ENCODE data around the gene CDRT15.

CDRT15 gene

GRCh38 chr17:14211801-14212200 lies 24.9 kb downstream of the CDRT15 start:
- Histone ChIP-seq H3K27ac (replicated peaks; ENCODE audit: low read length) (no peak overlapping the region), H2BK15ac (ENCODE audit: low read length) (no peak overlapping the region), H2BK120ac (ENCODE audit: low read depth, low read length) (no peak overlapping the region), H3K36me3 (replicated peaks in 1 of 2; ENCODE audit: control insufficient read depth in 2 of 2, insufficient read depth in 2 of 2, low read length in 2 of 2) (peaks cover 5 to 24% of the 10 kb centered on the region in 2 donors), H3K4ac (ENCODE audit: low read length) (no peak overlapping the region), H3K18ac (ENCODE audit: low read length) (no peak overlapping the region), H2AK5ac (ENCODE audit: low read depth, low read length) (no peak overlapping the region), H4K8ac (ENCODE audit: low read depth, low read length) (no peak overlapping the region), H4K91ac (ENCODE audit: low read depth, low read length, poor library complexity) (no peak overlapping the region), H3K9ac (ENCODE audit: low read depth, low read length, poor library complexity) (no peak overlapping the region), H3K27me3 (ENCODE audit: control insufficient read depth in 3 of 3, insufficient read depth in 3 of 3, low read depth in 1 of 3, low read length in 3 of 3) (no peaks in the 10 kb centered on the region), H3K79me1 (ENCODE audit: low read depth, low read length) (no peaks in the 10 kb centered on the region), H2BK12ac (ENCODE audit: low read length) (no peak overlapping the region), H3K4me1 (ENCODE audit: control insufficient read depth in 2 of 2, insufficient read depth in 1 of 2, low read depth in 1 of 2, low read length in 2 of 2) (no peaks in the 10 kb centered on the region), H2BK5ac (ENCODE audit: low read length) (no peak overlapping the region), H2AFZ (ENCODE audit: low read length) (no peak overlapping the region), H3K4me2 (ENCODE audit: insufficient read depth, low read length, poor library complexity, severe bottlenecking) (no peak overlapping the region), H3K14ac (ENCODE audit: low read length) (no peak overlapping the region), H3K23ac (ENCODE audit: low read depth, low read length, poor library complexity) (no peak overlapping the region), H3K4me3 (ENCODE audit: low read length in 2 of 2) (no peak overlapping the region), H3K9me3 (replicated peaks in 1 of 2; ENCODE audit: control insufficient read depth in 2 of 2, insufficient read depth in 1 of 2, low read depth in 1 of 2, low read length in 2 of 2) (peaks cover 7 to 8% of the 10 kb centered on the region in 2 donors)
- WGBS, 2 donors (ENCODE audit: extremely low coverage in 2 of 2, insufficient read length in 2 of 2, insufficient replicate concordance in 1 of 2), result no CpG with 5 or more reads among the region's 17 CpGs
- DNase-seq (ENCODE audit: low spot score), result no peak

GRCh38 chr17:14211246-14211645 lies 25.4 kb downstream of the CDRT15 start:
- no peak overlapping the region for H2BK12ac ChIP-seq (ENCODE audit: low read length)
- H3K9me3 ChIP-seq (replicated peaks in 1 of 2; ENCODE audit: control insufficient read depth in 2 of 2, insufficient read depth in 1 of 2, low read depth in 1 of 2, low read length in 2 of 2), result peaks cover 7 to 8% of the 10 kb centered on the region in 2 donors
- H3K9ac ChIP-seq (ENCODE audit: low read depth, low read length, poor library complexity), result no peak overlapping the region
- no CpG with 5 or more reads among the region's 4 CpGs for WGBS, 2 donors (ENCODE audit: extremely low coverage in 2 of 2, insufficient read length in 2 of 2, insufficient replicate concordance in 1 of 2)
- no peak overlapping the region for H3K14ac ChIP-seq (ENCODE audit: low read length)
- H3K23ac ChIP-seq (ENCODE audit: low read depth, low read length, poor library complexity), result no peak overlapping the region
- peaks cover 6 to 25% of the 10 kb centered on the region in 2 donors for H3K36me3 ChIP-seq (replicated peaks in 1 of 2; ENCODE audit: control insufficient read depth in 2 of 2, insufficient read depth in 2 of 2, low read length in 2 of 2)
- no peak overlapping the region for H3K27ac ChIP-seq (replicated peaks; ENCODE audit: low read length)
- no peaks in the 10 kb centered on the region for H3K4me1 ChIP-seq (ENCODE audit: control insufficient read depth in 2 of 2, insufficient read depth in 1 of 2, low read depth in 1 of 2, low read length in 2 of 2)
- no peak overlapping the region for H2BK120ac ChIP-seq (ENCODE audit: low read depth, low read length)
- no peak overlapping the region for H2AFZ ChIP-seq (ENCODE audit: low read length)
- no peak overlapping the region for H3K4me2 ChIP-seq (ENCODE audit: insufficient read depth, low read length, poor library complexity, severe bottlenecking)
- no peak overlapping the region for H2BK15ac ChIP-seq (ENCODE audit: low read length)
- no peak overlapping the region for H2AK5ac ChIP-seq (ENCODE audit: low read depth, low read length)
- no peak overlapping the region for H3K18ac ChIP-seq (ENCODE audit: low read length)
- no peak overlapping the region for H4K91ac ChIP-seq (ENCODE audit: low read depth, low read length, poor library complexity)
- H3K4ac ChIP-seq (ENCODE audit: low read length), result no peak overlapping the region
- H3K79me1 ChIP-seq (ENCODE audit: low read depth, low read length), result no peaks in the 10 kb centered on the region
- no peak overlapping the region for H3K4me3 ChIP-seq (ENCODE audit: low read length in 2 of 2)
- H2BK5ac ChIP-seq (ENCODE audit: low read length), result no peak overlapping the region
- DNase-seq (ENCODE audit: low spot score), result no peak
- H4K8ac ChIP-seq (ENCODE audit: low read depth, low read length), result no peak overlapping the region
- no peaks in the 10 kb centered on the region for H3K27me3 ChIP-seq (ENCODE audit: control insufficient read depth in 3 of 3, insufficient read depth in 3 of 3, low read depth in 1 of 3, low read length in 3 of 3)

GRCh38 chr17:14209215-14209614 lies 27.4 kb downstream of the CDRT15 start:
- H3K36me3 ChIP-seq (replicated peaks in 1 of 2; ENCODE audit: control insufficient read depth in 2 of 2, insufficient read depth in 2 of 2, low read length in 2 of 2), result peaks cover 6 to 25% of the 10 kb centered on the region in 2 donors
- no peak overlapping the region for H3K4ac ChIP-seq (ENCODE audit: low read length)
- H3K14ac ChIP-seq (ENCODE audit: low read length), result no peak overlapping the region
- no peak for DNase-seq (ENCODE audit: low spot score)
- no peak overlapping the region for H2BK120ac ChIP-seq (ENCODE audit: low read depth, low read length)
- H3K9ac ChIP-seq (ENCODE audit: low read depth, low read length, poor library complexity), result no peak overlapping the region
- H2BK12ac ChIP-seq (ENCODE audit: low read length), result no peak overlapping the region
- H3K27me3 ChIP-seq (ENCODE audit: control insufficient read depth in 3 of 3, insufficient read depth in 3 of 3, low read depth in 1 of 3, low read length in 3 of 3), result no peaks in the 10 kb centered on the region
- no CpG with 5 or more reads among the region's 3 CpGs for WGBS, 2 donors (ENCODE audit: extremely low coverage in 2 of 2, insufficient read length in 2 of 2, insufficient replicate concordance in 1 of 2)
- H3K4me3 ChIP-seq (ENCODE audit: low read length in 2 of 2), result no peak overlapping the region
- H2AK5ac ChIP-seq (ENCODE audit: low read depth, low read length), result no peak overlapping the region
- H2BK5ac ChIP-seq (ENCODE audit: low read length), result no peak overlapping the region
- no peaks in the 10 kb centered on the region for H3K4me1 ChIP-seq (ENCODE audit: control insufficient read depth in 2 of 2, insufficient read depth in 1 of 2, low read depth in 1 of 2, low read length in 2 of 2)
- no peak overlapping the region for H2AFZ ChIP-seq (ENCODE audit: low read length)
- no peaks in the 10 kb centered on the region for H3K79me1 ChIP-seq (ENCODE audit: low read depth, low read length)
- H3K27ac ChIP-seq (replicated peaks; ENCODE audit: low read length), result no peak overlapping the region
- H4K8ac ChIP-seq (ENCODE audit: low read depth, low read length), result no peak overlapping the region
- H3K9me3 ChIP-seq (replicated peaks in 1 of 2; ENCODE audit: control insufficient read depth in 2 of 2, insufficient read depth in 1 of 2, low read depth in 1 of 2, low read length in 2 of 2), result peaks cover 7 to 8% of the 10 kb centered on the region in 2 donors
- H3K18ac ChIP-seq (ENCODE audit: low read length), result no peak overlapping the region
- no peak overlapping the region for H2BK15ac ChIP-seq (ENCODE audit: low read length)
- no peak overlapping the region for H3K23ac ChIP-seq (ENCODE audit: low read depth, low read length, poor library complexity)
- H4K91ac ChIP-seq (ENCODE audit: low read depth, low read length, poor library complexity), result no peak overlapping the region
- H3K4me2 ChIP-seq (ENCODE audit: insufficient read depth, low read length, poor library complexity, severe bottlenecking), result no peak overlapping the region

GRCh38 chr17:14207791-14208190 lies 28.9 kb downstream of the CDRT15 start:
- H3K27ac ChIP-seq (replicated peaks; ENCODE audit: low read length), result no peak overlapping the region
- H3K23ac ChIP-seq (ENCODE audit: low read depth, low read length, poor library complexity), result no peak overlapping the region
- H3K9me3 ChIP-seq (replicated peaks in 1 of 2; ENCODE audit: control insufficient read depth in 2 of 2, insufficient read depth in 1 of 2, low read depth in 1 of 2, low read length in 2 of 2), result peaks cover 7 to 8% of the 10 kb centered on the region in 2 donors
- H3K18ac ChIP-seq (ENCODE audit: low read length), result no peak overlapping the region
- H3K9ac ChIP-seq (ENCODE audit: low read depth, low read length, poor library complexity), result no peak overlapping the region
- H2BK12ac ChIP-seq (ENCODE audit: low read length), result no peak overlapping the region
- H2AFZ ChIP-seq (ENCODE audit: low read length), result no peak overlapping the region
- H3K14ac ChIP-seq (ENCODE audit: low read length), result no peak overlapping the region
- H3K4ac ChIP-seq (ENCODE audit: low read length), result no peak overlapping the region
- no peak overlapping the region for H2BK5ac ChIP-seq (ENCODE audit: low read length)
- no peaks in the 10 kb centered on the region for H3K27me3 ChIP-seq (ENCODE audit: control insufficient read depth in 3 of 3, insufficient read depth in 3 of 3, low read depth in 1 of 3, low read length in 3 of 3)
- no peak overlapping the region for H2BK15ac ChIP-seq (ENCODE audit: low read length)
- no peaks in the 10 kb centered on the region for H3K4me1 ChIP-seq (ENCODE audit: control insufficient read depth in 2 of 2, insufficient read depth in 1 of 2, low read depth in 1 of 2, low read length in 2 of 2)
- H3K36me3 ChIP-seq (replicated peaks in 1 of 2; ENCODE audit: control insufficient read depth in 2 of 2, insufficient read depth in 2 of 2, low read length in 2 of 2), result peaks cover 6 to 28% of the 10 kb centered on the region in 2 donors
- no peak overlapping the region for H3K4me3 ChIP-seq (ENCODE audit: low read length in 2 of 2)
- H3K79me1 ChIP-seq (ENCODE audit: low read depth, low read length), result no peaks in the 10 kb centered on the region
- no peak overlapping the region for H4K91ac ChIP-seq (ENCODE audit: low read depth, low read length, poor library complexity)
- DNase-seq (ENCODE audit: low spot score), result no peak
- H3K4me2 ChIP-seq (ENCODE audit: insufficient read depth, low read length, poor library complexity, severe bottlenecking), result no peak overlapping the region
- no peak overlapping the region for H4K8ac ChIP-seq (ENCODE audit: low read depth, low read length)
- H2AK5ac ChIP-seq (ENCODE audit: low read depth, low read length), result no peak overlapping the region
- no peak overlapping the region for H2BK120ac ChIP-seq (ENCODE audit: low read depth, low read length)
- WGBS, 2 donors (ENCODE audit: extremely low coverage in 2 of 2, insufficient read length in 2 of 2, insufficient replicate concordance in 1 of 2), result no CpG with 5 or more reads among the region's 5 CpGs

Measured in neuronal stem cell (in vitro differentiated cells).